GM23248 (cell line): ENCODE measurements around the gene CEBPG.

ENCODE experiments used
- EZH2 ChIP-seq: fragments of 200-600 bp; sonication (generic); IDR thresholded peaks from 2 replicates; pipeline ENCODE4 v1.6.1; 2018; ENCODE audit warnings: antibody characterized with exemption, mild to moderate bottlenecking; ENCODE audit not compliant: insufficient read depth, poor library complexity, severe bottlenecking
- EZH2phosphoT487 ChIP-seq: fragments of 200-600 bp; sonication (generic); IDR thresholded peaks from 2 replicates; pipeline ENCODE4 v1.6.1; 2018; ENCODE audit warnings: antibody characterized with exemption, moderate library complexity, mild to moderate bottlenecking, low read depth; ENCODE audit not compliant: insufficient read depth

DNA sequence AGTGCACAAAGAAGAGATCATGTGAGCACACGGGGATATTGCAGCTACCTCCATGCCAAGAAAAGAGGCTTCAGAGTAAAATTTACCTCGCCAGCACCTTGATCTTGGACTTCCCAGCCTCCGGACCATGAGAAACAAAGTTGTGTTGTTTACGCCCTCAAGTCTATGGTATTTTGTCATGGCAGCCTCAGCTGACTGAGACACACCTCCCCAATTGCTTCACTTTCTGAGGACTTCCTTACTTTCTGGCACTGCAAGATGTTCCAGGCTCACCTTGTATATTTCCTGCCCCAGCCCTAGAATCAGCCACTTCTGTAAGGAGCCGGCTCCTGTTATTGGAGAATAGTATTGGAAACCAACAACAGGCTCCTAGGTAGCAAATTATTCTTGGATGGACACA, 6.6 kb upstream of the CEBPG start:
- TF ChIP-seq EZH2 = no peak
- no peak for TF ChIP-seq EZH2phosphoT487
